ENCODE measurements around the gene TLR2.
"Not testable (repeated sequence)": the region's sequence is repeated elsewhere in the genome, so short reads cannot be mapped to it uniquely, and the experiment has no call there.

TLR2 gene

GRCh38 chr4:153661215-153661822 is 22.8 kb upstream of the TLR2 start:
- no peak overlapping the region for H3K4me3 ChIP-seq (ENCODE audit: low read depth, low read length)
- TF ChIP-seq CTCF (IDR thresholded peaks at IDR 0.05; ENCODE audit: borderline replicate concordance, insufficient read depth, low read depth, low read length), result no peak

GRCh38 chr4:153661908-153662307 is 22.2 kb upstream of the TLR2 start:
- no peak overlapping the region for H3K4me3 ChIP-seq (ENCODE audit: low read depth, low read length)
- no peak for TF ChIP-seq CTCF (IDR thresholded peaks at IDR 0.05; ENCODE audit: borderline replicate concordance, insufficient read depth, low read depth, low read length)

GRCh38 chr4:153663667-153664066 is 20.4 kb upstream of the TLR2 start:
- H3K4me3 ChIP-seq (ENCODE audit: low read depth, low read length), result no peak overlapping the region
- no peak for TF ChIP-seq CTCF (IDR thresholded peaks at IDR 0.05; ENCODE audit: borderline replicate concordance, insufficient read depth, low read depth, low read length)

GRCh38 chr4:153666505-153666904 is 17.6 kb upstream of the TLR2 start:
- H3K4me3 ChIP-seq (ENCODE audit: low read depth, low read length), result not testable (repeated sequence)

- H3K4me3 ChIP-seq (ENCODE audit: low read depth, low read length), result no peak overlapping the region
- TF ChIP-seq CTCF (IDR thresholded peaks at IDR 0.05; ENCODE audit: borderline replicate concordance, insufficient read depth, low read depth, low read length), result no peak
Measured at GRCh38 chr4:153668647-153669046, 15.4 kb upstream of the TLR2 start.

- no peak for TF ChIP-seq CTCF (IDR thresholded peaks at IDR 0.05; ENCODE audit: borderline replicate concordance, insufficient read depth, low read depth, low read length)
- H3K4me3 ChIP-seq (ENCODE audit: low read depth, low read length), result no peak overlapping the region
Measured at GRCh38 chr4:153669838-153670237, 14.2 kb upstream of the TLR2 start.

GRCh38 chr4:153676486-153676885 is 7.6 kb upstream of the TLR2 start:
- H3K4me3 ChIP-seq (ENCODE audit: low read depth, low read length), result no peak overlapping the region
- no peak for TF ChIP-seq CTCF (IDR thresholded peaks at IDR 0.05; ENCODE audit: borderline replicate concordance, insufficient read depth, low read depth, low read length)

- no peak overlapping the region for H3K4me3 ChIP-seq (ENCODE audit: low read depth, low read length)
- no peak for TF ChIP-seq CTCF (IDR thresholded peaks at IDR 0.05; ENCODE audit: borderline replicate concordance, insufficient read depth, low read depth, low read length)
Measured at GRCh38 chr4:153676984-153677383, 7.1 kb upstream of the TLR2 start.

Data from GM12875 (cell line).